Activated effector memory CD4-positive, alpha-beta T cell treated with anti-CD3 and anti-CD28 coated beads, Interleukin-2, amount 50 U/mL, for 16 hours (primary cell): ENCODE results near the gene DLGAP4.
A peak's percentile ranks its signal among the peaks of the same experiment; 100 is the strongest.

ENCODE experiments used
- DNase-seq: peaks from one replicate; pipeline ENCODE4 v3.0.0-alpha.2; 2020

The DLGAP4 gene

GRCh38 chr20:36308353-36308752 is 2.2 kb downstream of the DLGAP4 start:
- no peak for DNase-seq

DNA sequence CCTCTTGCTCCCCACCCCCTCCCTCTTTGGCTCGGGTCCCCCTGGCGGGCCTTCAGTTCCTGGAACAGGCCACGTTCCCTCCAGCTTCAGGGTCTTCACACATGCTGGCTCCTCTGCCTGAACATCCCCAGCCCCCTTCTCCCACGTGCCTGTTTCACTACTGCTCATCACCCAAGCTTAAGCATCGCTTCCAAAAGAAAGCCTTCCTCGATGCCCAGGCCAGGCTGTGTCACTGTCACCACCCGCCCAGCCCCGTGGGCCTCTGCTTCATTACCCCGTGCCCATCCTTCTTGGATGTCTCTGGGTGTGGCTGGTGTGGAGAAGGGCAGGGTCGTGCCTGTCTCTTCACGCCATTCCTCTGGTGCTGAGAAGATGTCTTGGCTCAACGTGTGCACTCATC is 2.8 kb downstream of the DLGAP4 start:
- no peak for DNase-seq

DNA sequence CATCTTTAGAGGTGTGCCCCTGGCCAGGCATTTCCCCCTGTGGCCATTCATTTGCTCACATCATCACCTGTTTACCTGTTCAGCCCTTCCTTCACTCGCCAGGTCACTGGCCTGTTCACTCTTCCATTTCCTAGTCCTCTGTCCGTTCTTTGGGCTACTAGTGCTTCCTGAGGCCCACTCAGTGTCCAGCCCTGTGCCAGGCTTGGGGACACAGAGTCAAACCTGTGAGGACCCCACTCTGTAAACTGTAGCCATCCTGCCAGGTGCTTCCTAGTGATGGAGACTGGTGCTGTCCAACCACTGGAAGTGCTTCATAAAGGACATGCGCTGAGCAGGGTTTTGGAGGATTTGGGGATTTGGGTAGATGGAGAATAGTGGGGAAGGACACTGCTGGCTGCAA is 3.5 kb downstream of the DLGAP4 start:
- DNase-seq: no peak

DNA sequence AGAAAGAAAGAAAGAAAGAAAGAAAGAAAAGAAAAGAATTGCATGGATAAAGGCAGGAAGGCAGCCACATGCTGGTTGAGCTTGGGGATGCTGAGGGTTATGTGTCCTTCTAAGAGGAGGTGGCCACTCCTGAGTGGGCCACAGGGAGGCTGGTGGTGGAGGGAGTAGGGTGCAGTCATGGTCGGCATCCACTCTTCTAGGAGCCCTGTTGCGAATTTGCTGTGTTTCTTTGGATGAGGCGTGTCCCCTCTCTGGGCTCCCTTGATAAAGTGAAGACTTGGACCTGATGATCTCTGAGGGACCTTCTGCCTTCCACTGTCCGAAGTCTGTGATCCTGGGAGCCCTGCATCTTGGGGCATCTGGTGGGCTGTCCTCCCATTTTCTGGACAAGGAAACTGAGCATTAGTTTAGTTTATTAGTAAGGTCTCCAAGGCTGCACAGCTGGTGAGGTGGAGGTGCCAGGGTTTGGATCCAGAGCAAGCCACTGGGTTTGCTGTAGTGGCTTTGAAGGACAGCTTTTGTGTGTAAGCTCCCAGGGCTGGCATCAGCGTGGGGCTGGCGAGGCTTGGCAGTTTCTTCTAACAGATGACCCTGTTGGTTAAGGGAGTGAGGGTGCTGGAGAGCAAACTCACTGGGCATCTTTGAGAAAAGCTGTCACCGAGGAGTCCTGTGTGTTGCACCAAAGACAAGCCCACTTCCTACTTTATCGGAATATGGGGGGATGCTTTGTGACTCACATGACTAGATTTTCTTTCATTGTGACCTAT is 4.3 kb downstream of the DLGAP4 start:
- DNase-seq: no peak

DNA sequence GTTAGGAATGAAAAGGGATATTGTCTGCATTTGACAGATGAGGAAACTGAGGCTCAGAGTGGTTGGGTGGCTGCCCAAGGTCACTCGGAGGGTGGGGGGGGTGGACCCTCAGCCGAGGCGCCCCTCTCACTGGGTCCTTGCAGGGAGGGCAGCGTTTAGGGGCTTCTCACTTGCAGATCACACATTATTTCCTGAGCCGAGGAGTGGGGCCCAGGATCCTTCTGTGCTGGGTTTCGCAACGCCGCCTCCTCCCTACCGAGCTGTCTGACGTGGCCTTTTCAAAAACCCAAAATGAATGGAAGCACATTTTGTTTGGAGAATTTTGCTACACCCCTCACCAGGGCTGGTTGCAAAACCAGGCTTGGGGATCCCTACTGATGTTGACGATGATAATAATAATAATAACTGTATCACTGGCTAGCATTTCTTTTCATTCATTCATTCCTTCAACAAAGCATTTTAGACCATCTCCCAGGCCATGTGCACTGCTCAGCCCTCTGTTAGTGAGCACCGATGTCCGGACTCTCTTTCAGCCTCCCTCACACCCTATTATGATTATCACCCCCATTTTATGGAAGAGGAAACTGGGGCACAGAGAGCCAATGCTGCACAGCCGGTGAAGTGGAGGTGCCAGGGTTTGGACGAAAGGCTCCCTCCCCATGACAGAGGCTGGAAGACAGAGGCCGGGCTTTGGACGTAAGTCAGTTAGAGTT is 5.2 kb downstream of the DLGAP4 start:
- DNase-seq: no peak

- peak; percentile 37 for DNase-seq
Measured at GRCh38 chr20:36311854-36312723, 6.0 kb downstream of the DLGAP4 start.

DNA sequence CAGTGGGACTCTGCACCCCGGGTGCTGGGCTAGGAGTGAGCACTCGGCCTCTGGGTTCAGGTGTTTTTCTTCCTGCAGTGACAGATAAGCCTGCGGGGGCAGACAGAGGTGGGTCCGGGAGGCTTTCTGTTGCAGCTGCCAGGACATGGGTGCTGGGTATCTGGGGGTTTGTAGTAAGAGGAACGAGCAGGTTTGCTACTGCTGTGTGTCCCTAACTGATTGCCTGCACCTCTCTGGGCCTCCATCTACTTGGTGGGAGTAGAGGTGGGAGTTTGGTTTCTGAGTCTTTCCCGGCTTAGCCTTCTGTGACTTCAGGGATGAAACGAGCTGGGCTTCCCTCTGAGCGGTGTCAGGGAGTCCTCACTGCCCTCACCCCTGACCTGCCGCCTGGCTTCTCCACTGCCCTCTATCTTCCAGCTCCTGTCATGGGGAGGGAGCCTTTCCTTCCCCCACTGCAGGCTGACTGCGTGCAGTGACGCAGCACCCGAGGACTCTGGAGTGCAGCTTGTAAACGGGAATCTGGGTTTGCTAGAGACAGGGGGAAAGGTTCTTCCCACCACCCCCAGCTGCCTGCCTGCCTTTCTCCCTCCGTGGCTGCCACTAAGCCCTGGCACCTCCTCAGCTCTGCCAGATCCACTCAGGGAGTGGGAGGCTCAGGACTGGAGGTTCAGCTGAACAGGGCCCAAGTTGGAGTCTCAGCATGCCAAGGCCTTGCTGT is 6.7 kb downstream of the DLGAP4 start:
- no peak for DNase-seq

DNA sequence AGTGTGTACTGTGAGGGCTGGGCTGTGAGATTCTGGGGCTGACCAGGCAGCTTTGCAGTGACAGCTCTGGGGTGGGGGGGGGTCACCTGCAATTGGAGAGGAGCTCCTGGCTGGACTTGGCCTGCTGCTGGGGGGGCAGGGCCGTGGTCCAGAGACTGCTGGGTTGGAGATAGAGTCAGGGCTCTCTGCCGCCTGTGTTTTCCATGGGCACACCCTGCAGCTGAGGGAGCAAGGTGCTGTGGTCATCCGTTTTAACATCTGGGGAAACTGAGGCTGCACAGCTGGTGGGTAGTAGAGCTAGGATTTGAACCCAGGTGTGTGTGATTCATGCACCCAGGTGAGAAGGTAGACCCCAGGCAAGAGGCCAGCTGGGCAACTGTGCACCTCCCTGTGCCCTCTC is 7.3 kb downstream of the DLGAP4 start:
- DNase-seq: no peak

- peak; percentile 33 for DNase-seq
Measured at GRCh38 chr20:36313926-36314325, 7.8 kb downstream of the DLGAP4 start.

DNA sequence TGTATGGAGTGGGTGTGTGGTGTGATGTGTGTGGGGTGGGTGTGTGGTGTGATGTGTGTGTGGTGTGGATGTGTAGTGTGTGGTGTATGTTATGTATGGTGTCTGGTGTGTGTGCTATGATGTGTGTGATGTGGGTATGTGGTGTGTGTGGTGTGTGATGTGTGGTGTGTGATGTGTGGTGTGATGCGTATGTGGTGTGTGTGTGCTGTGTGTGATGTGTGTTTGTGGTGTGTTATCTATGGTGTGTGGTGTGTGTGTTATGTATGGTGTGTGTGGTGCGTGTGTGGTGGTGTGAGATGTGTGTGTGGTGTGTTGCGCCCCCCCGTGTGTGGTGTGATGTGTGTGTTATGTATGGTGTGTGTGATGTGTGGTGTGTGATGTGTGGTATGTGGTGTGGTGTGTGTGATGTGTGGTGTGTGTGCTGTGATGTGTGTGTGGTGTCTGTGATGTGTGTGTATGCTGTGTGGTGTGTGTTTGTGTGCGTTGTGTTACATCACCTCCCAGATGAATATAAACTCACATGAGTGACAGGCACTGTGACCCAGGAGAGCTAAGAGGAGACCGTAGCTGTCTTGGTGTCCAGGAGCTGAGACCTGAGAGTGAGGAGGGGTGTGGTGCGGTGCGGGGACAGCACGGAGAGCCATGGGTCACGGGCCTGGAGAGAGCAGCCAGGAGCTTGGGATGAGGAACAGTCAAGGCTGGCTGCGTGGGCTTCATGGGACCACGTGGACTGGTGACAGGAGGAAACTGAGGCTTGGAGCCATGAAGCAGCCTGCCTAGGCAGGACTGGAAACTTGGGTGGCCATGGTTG is 8.8 kb downstream of the DLGAP4 start:
- peak; percentile 43 for DNase-seq

DNA sequence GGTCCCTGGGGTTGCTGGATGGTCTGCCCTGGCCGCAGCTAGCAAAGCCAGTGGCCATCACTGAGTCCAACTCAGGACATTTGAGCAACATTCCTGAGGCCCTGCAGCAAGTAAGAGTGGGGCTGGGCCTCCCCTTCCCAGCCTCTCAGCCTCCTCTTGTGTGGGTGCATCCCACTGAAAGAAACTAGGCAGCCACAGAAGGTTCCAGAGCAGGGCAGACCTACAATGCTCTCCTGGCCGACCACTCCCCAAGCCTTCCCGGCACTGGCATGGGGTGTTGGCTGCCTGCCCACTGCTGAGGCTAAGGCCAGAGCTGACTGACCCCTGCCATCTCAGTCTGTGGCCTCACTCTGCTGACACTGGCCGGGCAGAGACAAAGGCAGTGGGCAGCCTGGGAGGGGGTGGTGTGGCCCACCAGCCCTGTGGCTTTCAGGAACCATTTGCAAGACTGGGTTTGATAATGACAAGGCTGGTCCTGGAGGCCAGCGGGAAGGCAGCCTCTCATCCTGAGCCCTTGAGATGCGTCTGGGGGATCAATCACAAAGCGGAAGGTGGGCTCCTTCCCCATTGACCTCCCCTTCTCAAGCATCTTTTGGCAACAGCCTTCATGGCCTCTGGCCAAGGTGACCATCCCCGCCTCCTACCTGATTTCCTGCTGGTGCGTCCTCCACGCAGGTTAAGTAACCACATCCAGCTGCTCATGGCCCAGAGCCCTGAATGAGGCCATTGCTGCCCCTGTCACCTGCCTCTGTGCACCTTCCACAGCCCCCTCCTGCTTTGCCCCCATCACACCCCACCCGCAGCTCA is 9.6 kb downstream of the DLGAP4 start:
- DNase-seq: peak; percentile 61

- peak; percentile 30 for DNase-seq
Measured at GRCh38 chr20:36317675-36318074, 11.5 kb downstream of the DLGAP4 start.

DNA sequence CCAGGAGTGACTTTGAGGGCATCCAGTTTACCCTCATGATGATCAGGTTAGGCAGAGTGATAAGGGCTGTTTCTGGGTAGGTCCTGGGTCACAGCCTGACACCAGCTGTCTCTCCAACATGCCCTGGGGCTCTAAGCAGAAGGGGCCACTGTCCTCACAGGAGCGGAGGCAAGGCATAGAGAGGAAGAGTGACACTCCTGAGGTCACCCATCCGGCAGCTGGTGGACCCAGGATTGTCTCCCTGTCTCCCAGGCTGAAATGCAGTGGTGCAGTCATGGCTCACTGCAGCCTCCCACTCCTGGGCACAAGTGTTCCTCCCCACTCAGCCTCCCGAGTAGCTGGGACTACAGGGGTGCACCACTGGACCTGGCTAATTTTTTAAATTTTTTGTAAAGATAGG is 12.0 kb downstream of the DLGAP4 start:
- DNase-seq: peak; percentile 33

- no peak for DNase-seq
Measured at GRCh38 chr20:36319356-36320260, 13.5 kb downstream of the DLGAP4 start.

GRCh38 chr20:36320261-36320897 is 14.2 kb downstream of the DLGAP4 start:
- DNase-seq: no peak

- no peak for DNase-seq
Measured at GRCh38 chr20:36320898-36321695, 15.0 kb downstream of the DLGAP4 start.

- DNase-seq: no peak
Measured at GRCh38 chr20:36322131-36322530, 16.0 kb downstream of the DLGAP4 start.

GRCh38 chr20:36330091-36330490 is 24.0 kb downstream of the DLGAP4 start:
- no peak for DNase-seq

GRCh38 chr20:36331209-36331608 is 25.1 kb downstream of the DLGAP4 start:
- no peak for DNase-seq
